Measurements from ENCODE around the gene ATP4B. TPM values are rescaled to one million over a fixed set of nuclear protein-coding genes. Genes with fewer than 3 reads are reported as not detected.
"Not testable (repeated sequence)": the region's sequence is repeated elsewhere in the genome, so short reads cannot be mapped to it uniquely, and the experiment has no call there.

Gene ATP4B
- total RNA-seq, 1 donor from 2014 or later: not detected

GRCh38 chr13:113630296-113630695 is 27.7 kb downstream of the ATP4B start:
- H3K27me3 ChIP-seq (ENCODE audit: low read depth): no peaks in the 10 kb centered on the region
- H3K4me1 ChIP-seq: no peaks in the 10 kb centered on the region
- DNase-seq: peak; percentile 0
- intact Hi-C loops (cut with micrococcal nuclease): no loop called here
- peaks cover 53% of the 10 kb centered on the region for H3K36me3 ChIP-seq
- no peak overlapping the region for H3K4me3 ChIP-seq
- TF ChIP-seq, protein P1, sequence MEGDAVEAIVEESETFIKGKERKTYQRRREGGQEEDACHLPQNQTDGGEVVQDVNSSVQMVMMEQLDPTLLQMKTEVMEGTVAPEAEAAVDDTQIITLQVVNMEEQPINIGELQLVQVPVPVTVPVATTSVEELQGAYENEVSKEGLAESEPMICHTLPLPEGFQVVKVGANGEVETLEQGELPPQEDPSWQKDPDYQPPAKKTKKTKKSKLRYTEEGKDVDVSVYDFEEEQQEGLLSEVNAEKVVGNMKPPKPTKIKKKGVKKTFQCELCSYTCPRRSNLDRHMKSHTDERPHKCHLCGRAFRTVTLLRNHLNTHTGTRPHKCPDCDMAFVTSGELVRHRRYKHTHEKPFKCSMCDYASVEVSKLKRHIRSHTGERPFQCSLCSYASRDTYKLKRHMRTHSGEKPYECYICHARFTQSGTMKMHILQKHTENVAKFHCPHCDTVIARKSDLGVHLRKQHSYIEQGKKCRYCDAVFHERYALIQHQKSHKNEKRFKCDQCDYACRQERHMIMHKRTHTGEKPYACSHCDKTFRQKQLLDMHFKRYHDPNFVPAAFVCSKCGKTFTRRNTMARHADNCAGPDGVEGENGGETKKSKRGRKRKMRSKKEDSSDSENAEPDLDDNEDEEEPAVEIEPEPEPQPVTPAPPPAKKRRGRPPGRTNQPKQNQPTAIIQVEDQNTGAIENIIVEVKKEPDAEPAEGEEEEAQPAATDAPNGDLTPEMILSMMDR (IDR thresholded peaks at IDR 0.05; ENCODE audit: borderline replicate concordance): no peak
- H3K27ac ChIP-seq (replicated peaks): no peak overlapping the region
- H3K9me3 ChIP-seq (replicated peaks): no peaks in the 10 kb centered on the region

- Histone ChIP-seq H3K27ac (replicated peaks) (no peak overlapping the region), H3K4me1 (no peaks in the 10 kb centered on the region), H3K36me3 (peaks cover 48% of the 10 kb centered on the region), H3K4me3 (no peak overlapping the region), H3K27me3 (ENCODE audit: low read depth) (no peaks in the 10 kb centered on the region), H3K9me3 (replicated peaks) (no peaks in the 10 kb centered on the region)
- intact Hi-C loops (cut with micrococcal nuclease): no loop called here
- peak; percentile 11 for DNase-seq
- TF ChIP-seq, protein P1 (IDR thresholded peaks at IDR 0.05; ENCODE audit: borderline replicate concordance): no peak
These were observed 28.1 kb downstream of the ATP4B start for GRCh38 chr13:113629866-113630265.

- peaks cover 42% of the 10 kb centered on the region for H3K36me3 ChIP-seq
These were observed 29.4 kb downstream of the ATP4B start for GRCh38 chr13:113628291-113629270.

DNA sequence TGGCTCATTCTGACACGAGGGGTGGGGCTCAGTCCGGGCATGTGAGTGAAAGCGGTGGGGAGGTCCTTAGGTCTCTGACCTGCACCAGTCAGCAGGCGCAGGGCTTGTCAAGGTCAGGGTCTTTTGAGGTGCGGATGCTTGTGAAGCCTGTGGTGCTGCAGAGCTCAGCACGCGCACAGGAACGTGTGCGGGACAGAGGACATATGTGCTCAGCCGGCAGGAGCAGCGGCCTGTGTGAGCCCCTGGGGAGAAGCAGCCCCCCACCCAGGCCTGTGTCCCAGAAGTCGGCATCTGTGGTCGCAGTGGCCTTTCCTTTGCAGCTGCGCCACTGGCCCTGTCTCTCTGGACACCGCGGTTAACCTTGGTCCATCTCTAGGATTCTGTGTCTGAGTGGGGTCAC is 30.9 kb downstream of the ATP4B start:
- intact Hi-C loops (cut with micrococcal nuclease): no loop called here
- DNase-seq: peak; percentile 7
- TF ChIP-seq, protein P1 (IDR thresholded peaks at IDR 0.05; ENCODE audit: borderline replicate concordance): no peak
- Histone ChIP-seq H3K27me3 (ENCODE audit: low read depth) (no peaks in the 10 kb centered on the region), H3K9me3 (replicated peaks) (no peaks in the 10 kb centered on the region), H3K27ac (replicated peaks) (no peak overlapping the region), H3K36me3 (peaks cover 38% of the 10 kb centered on the region), H3K4me3 (no peak overlapping the region), H3K4me1 (no peaks in the 10 kb centered on the region)

More at GRCh38 chr13:113628291-113629270, 29.4 kb downstream of the ATP4B start:
- H3K9me3 ChIP-seq (replicated peaks): no peaks in the 10 kb centered on the region
- no peak overlapping the region for H3K4me3 ChIP-seq
- TF ChIP-seq, protein P1 (IDR thresholded peaks at IDR 0.05; ENCODE audit: borderline replicate concordance): no peak
- intact Hi-C loops (cut with micrococcal nuclease): no loop called here
- H3K4me1 ChIP-seq: no peaks in the 10 kb centered on the region
- DNase-seq: peak; percentile 5
- no peaks in the 10 kb centered on the region for H3K27me3 ChIP-seq (ENCODE audit: low read depth)
- no peak overlapping the region for H3K27ac ChIP-seq (replicated peaks)

GRCh38 chr13:113625965-113626721 is 31.9 kb downstream of the ATP4B start:
- Histone ChIP-seq H3K36me3 (peaks cover 28% of the 10 kb centered on the region), H3K27me3 (ENCODE audit: low read depth) (no peaks in the 10 kb centered on the region), H3K9me3 (replicated peaks) (no peaks in the 10 kb centered on the region), H3K4me1 (no peaks in the 10 kb centered on the region), H3K27ac (replicated peaks) (no peak overlapping the region), H3K4me3 (no peak overlapping the region)
- DNase-seq: peak; percentile 2
- intact Hi-C loops (cut with micrococcal nuclease): no loop called here
- TF ChIP-seq, protein P1 (IDR thresholded peaks at IDR 0.05; ENCODE audit: borderline replicate concordance): no peak

DNA sequence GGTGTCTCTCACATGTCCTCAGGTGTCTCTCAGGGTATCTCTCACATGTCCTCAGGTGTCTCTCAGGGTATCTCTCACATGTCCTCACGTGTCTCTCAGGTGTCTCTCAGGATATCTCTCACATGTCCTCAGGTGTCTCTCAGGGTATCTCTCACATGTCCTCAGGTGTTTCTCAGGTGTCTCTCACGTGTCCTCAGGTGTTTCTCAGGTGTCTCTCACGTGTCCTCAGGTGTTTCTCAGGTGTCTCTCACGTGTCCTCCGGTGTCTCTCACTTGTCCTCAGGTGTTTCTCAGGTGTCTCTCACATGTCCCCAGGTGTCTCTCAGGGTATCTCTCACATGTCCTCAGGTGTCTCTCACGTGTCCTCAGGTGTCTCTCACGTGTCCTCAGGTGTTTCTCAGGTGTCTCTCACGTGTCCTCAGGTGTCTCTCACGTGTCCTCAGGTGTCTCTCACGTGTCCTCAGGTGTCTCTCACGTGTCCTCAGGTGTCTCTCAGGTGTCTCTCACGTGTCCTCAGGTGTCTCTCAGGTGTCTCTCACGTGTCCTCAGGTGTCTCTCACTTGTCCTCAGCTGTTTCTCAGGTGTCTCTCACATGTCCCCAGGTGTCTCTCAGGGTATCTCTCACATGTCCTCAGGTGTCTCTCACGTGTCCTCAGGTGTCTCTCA is 33.2 kb downstream of the ATP4B start:
- intact Hi-C loops (cut with micrococcal nuclease); H3K27me3 ChIP-seq (ENCODE audit: low read depth); H3K27ac ChIP-seq (replicated peaks); H3K9me3 ChIP-seq (replicated peaks); DNase-seq; H3K4me1 ChIP-seq; H3K4me3 ChIP-seq: not testable (repeated sequence)
- H3K36me3 ChIP-seq: peaks cover 23% of the 10 kb centered on the region

Measured in left ventricle myocardium inferior (tissue), 1 donor.